HG03025 (cell line): Measurements from ENCODE around the gene RPRML.
"Not testable (repeated sequence)": the region's sequence is repeated elsewhere in the genome, so short reads cannot be mapped to it uniquely, and the experiment has no call there.

ENCODE experiments used
- ATAC-seq: cut with Tn5 transposase; IDR thresholded peaks from one replicate; pipeline ENCODE4 v1.9.1; 2021; ENCODE audit warnings: mild to moderate bottlenecking, moderate library complexity; ENCODE audit not compliant: unreplicated experiment, low FRiP score

RPRML gene

DNA sequence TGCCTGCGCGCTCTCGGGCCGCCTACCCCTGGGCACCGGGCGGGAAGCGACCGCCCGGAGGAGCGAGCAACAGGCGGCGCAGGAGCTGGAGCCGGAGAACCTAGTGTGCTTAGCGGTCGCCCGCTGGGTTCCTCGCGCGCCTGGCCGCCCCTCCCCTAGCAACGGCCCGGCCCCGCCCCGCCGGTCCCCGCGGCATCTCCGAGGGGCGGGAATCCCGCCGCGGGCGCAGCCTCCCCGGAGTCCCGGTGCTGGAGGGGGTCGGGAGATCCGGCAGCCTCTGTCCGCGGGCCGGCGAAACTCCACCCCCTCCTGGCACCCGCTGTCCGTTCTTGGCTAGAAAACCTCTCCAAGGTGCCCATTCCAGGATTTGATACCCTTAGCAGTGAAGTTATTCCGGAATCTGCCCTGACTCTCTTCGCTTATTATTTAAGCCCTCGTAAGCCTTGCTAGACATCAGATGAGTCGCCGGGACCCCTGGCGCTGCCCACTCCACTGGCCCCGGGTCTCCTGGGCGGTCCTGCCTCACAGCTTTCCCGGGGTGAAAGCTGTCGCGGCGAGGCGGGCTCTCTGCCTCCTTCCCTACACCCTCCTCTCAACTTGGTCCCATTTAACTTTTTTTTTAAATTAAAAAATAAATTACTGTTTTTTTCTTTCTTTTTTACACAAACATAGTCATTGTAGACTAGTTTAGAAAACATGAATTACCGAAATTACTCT, at the start of gene RPRML:
RPRML (minus strand) TSS at position 107 of the 717 bp plus-strand sequence. CDS start 246 bp downstream, outside the sequence.
- no peak for ATAC-seq

DNA sequence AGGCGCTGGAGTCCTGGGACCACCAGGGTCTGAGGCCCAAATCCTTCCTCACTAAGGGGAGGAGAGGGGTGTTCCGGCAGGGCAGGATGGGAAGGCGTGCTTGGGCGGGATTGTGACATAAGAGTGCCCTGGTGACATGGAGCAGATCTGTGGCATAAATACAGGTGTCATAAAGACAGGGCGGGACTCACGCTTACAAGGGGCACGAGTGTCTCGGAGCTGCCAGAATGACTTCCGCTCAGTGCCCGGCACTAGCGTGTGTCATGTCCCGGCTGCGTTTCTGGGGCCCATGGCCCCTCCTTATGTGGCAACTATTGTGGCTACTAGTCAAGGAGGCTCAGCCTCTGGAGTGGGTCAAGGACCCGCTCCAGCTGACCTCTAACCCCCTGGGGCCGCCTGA, 37.9 kb upstream of the RPRML start:
- not testable (repeated sequence) for ATAC-seq

DNA sequence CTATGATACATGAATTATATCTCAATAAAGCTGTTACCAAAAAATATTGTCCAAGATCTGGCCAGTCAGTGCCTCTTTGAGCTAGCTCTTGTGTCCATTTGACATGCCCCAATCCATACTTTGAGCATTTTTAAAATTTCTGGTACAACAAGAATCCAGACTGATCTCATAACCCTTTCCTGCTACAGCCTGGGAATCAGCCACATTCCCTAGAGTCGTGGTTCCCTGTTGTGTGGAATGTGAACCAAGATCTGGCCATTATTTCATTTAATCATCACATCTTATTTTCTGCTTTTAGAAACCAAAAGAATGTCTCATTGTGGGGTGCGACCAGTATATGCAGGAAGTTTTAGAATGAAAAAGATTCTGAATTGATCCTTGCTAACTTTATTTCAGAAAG, 34.3 kb upstream of the RPRML start:
- ATAC-seq, result no peak

DNA sequence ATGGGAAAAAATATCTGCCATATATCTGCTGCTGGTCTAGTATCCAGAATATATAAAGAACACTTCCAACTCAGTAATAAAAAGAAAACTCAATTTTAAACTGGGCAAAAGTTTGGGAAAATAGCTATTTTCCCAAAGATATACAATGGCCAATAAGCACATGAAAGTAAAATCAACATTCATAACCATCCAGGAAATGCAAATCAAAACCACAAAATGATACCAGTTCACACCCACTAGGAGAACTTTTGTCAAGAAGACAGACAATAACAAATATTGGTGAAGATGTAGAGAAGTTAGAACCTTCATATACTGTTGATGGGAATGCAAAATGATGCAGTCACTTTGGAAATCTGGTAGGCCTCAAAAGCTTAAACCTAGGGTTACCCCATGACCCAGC, 33.4 kb upstream of the RPRML start:
- ATAC-seq, result no peak

DNA sequence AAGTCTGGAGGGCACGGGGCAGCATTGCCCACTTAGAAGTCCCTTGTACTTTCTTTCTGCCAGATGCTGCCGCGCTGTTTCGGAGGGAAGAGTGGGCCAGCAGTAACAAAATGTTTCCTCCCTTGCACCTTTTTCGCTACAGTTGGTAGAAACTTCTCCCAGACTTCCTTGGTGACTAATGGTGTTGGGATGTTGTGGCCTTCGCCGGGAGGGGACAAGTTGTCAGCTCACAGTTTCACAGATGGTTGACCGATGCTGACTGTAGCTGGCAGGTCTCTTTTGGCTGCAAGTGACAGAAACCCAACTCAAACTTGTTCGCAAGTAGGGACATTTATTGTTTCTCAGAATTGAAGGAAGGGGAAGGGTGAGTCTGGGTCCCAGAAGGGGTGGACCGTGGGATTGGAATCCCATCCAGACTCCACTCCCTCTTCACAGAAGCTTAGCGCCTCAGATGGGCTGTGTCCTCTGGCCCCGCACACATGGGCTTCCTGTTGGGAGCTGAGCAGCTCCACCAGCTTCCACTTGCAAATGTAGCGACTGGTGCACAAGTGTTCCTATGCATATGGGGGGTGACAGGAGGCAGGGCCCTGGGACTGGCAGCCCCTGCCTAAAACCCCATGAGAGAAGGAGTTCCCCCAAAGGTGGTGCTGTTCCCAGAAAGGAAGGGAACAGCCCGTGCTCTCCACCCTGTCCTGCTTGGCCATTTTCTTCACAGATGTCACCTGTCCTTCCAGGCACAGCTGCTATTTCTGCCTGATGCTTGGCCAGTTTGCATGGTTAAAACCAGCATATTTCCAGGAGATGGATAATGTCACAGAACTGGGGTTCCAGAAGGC, 30.9 kb upstream of the RPRML start:
- ATAC-seq, result no peak

DNA sequence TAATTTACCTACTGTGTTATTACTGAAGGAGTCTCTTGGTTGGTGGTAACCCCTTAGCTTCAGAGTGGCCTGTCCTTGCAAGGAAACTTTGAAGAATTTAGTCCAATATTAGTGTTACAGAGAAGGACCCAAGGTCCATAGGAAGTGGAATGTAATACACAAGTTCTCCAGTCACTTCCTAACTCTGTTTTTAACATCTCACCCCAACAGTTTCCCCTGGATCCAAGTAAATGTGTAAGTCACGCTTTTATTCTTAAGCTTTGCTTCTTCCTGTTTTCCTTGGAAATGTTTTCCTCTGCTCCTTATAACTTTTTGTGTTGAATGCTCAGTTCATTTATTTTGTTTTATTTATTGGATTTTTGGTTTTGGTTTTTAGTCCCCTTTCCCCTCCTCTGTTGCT, 25.9 kb upstream of the RPRML start:
- ATAC-seq, result no peak

DNA sequence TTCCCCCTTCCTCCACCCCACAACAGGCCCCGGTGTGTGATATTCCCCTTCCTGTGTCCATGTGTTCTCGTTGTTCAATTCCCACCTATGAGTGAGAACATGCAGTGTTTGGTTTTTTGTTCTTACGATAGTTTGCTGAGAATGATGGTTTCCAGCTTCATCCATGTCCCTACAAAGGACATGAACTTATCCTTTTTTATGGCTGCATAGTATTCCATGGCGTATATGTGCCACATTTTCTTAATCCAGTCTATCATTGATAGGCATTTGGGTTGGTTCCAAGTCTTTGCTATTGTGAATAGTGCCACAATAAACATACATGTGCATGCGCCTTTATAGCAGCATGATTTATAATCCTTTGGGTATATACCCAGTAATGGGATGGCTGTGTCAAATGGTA, 24.8 kb upstream of the RPRML start:
- ATAC-seq, result not testable (repeated sequence)

DNA sequence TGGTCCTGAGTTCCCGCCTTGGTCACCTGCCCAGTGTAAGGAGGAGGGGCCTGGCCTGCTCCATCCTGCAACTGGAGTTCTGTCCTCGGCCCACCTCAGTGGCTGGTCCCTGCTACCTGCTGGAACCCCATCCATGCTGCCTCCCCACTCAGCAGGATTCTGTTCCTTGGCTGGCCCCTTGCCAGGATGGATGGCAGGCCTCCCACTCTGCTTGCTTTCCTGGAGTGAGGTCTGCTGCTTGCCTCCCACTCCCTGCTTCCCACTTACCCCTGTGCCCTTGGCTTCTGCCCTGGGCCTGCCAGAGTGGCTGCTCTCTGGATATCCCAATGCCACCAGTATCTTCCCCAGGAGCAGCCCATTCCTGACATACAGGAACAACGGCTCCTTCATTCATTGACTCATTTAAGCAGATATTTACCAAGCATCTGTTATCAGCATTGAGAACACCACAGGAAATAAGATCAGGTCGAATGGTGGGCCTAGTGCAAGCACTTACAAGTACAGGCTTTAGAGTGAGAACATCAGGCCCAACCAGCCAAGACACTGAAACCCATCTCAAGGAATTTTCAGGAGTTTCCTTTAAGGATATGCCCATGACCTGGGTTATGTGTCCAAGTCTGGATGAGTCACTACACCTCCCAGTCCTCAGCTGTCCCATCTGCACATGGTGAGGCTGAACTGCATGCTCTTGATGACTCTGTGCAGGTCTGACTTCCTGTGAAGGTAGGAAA, 17.0 kb upstream of the RPRML start:
- ATAC-seq, result no peak

DNA sequence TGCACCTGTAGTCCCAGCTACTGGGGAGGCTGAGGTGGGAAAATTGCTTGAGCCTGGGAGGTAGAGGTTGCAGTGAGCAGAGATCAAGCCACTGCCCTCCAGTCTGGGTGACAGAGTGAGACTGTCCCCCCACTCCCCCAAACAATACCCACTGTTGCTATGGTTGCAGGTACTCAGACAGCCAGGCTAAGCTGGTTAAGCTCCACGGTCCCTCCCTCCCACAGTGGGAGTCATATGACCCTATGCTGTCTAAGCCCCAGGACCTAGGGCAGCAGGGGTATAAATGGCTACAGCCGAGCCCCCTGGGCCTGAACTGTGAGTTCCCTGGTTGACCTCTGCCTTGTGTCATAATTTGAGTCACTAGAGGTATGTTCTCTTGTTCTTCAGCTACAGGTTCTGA, 15.9 kb upstream of the RPRML start:
- no peak for ATAC-seq

DNA sequence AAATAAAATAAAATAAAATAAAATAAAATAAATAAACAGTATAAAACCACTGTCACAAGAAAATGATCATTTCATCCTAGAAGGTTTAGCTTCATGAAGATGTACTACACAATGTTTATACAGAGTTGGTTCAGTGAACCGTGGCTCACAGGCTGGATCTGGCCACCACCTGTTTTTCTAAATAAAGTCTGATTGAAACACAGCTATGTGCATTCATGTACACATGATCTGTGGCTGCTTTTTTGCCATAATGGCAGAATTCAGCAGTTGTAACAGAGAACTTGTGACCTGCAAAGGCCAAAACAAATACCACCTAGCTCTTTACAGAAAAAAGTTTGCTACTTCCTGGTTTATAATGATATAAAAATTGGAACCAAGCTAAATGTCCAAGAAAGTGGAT, 12.6 kb upstream of the RPRML start:
- no peak for ATAC-seq

DNA sequence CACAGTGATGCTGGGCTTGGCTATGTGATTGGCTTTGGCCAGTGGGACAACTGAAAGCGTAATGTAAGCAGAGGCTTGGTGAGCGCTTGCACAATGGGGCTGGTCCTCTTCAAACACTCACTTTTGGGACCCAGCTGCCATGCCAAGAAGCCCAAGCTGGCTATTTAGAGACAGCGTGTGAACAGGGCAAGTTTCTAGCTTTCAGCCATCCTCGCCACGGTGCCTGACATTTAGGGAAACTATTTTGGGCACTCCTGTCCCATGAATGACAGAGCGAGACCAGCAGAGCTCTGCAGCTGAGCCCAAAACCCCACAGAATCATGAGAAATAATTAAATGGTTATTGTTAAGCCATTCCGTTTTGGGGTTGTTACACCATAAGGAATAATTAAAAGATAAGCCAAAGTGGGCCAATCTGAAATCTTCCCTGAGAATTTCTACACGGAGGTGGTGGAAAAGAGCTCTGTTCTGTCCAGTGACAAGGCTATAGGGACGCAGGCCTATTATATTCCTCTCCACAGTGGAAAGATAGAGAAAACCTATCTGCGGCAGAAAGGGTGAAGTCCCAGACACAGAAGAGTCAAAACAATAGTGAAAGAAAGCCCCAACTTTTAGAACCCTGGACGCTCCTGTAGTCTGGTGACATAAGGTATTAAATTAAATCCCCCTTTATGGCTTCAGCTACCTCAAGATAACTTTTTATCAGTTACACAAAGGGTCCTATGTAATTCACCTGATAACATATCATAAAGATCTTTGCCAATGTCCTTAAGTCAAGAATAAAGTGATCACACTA, 10.8 kb upstream of the RPRML start:
- ATAC-seq, result no peak

DNA sequence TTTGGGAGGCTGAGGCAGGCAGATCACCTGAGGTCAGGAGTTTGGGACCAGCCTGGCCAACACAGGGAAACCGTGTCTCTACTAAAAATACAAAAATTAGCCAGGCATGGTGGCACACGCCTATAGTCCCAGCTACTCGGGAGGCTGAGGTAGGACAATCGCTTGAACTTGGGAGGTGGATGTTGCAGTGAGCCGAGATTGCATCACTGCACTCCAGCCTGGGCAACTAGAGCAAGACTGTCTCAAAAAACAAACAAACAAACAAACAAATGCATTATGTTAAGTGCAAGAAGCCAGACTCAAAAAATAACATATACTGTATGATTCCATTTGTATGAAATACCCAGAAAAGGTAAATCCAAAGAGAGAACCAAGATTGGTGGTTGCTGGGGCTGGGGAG, 8.9 kb upstream of the RPRML start:
- ATAC-seq, result not testable (repeated sequence)

DNA sequence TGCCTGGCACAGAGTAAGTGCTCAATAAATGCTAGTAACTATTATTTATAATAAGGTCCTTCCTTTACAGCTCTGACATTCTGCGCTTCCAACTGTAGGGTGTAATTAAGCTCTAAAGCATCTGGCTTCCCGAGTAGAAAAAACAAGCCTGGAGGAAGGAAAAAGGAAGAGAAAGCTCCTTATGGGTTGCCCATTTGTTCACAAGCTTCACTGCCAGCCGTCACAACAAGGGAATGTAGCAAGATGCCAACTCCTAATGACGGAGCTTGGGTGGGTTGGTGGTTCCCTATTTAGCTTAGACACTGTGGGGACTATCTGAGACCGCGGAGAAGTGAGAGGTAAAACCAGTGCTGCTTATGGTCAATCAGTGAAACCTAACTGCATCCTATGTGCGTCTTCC, 7.3 kb upstream of the RPRML start:
- no peak for ATAC-seq

DNA sequence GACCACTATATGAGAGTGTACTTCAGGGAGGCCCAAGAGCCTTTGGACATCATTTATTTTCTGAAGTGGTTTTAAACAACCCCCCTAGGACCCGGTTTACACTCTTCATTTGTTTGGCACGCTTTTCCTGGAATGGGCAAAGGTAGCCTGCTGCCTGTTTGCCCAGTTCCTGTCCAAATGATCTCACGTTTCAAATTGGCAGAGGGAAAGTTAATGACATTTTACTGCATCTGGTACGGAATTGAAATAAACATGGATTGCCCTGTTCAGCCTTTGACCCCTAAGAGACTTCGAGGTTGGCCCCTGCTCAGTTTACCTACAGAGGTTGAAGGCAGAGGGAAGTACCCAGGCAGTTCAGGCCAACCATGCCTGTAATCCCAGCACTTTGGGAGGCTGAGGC, 5.8 kb upstream of the RPRML start:
- no peak for ATAC-seq

DNA sequence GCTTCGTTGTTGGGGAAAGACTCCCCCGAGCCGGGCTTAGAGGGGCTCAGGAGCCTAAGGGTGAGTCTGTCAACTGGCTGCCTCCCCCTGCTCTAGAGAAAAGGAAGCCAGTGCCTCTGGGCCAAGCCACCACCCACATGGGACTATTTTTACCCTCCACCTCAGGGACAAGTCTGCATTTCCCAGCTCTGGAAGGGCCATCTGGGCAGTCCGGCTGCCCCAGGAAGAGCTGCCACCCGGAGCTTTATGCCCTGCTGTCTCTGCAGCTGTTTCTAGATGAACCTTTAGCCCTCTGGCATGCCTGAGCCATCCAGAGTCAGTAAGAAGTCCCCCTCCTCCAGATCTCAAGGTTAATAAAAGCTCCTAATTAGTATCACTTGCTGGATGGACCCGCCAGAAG, 5.3 kb upstream of the RPRML start:
- no peak for ATAC-seq

DNA sequence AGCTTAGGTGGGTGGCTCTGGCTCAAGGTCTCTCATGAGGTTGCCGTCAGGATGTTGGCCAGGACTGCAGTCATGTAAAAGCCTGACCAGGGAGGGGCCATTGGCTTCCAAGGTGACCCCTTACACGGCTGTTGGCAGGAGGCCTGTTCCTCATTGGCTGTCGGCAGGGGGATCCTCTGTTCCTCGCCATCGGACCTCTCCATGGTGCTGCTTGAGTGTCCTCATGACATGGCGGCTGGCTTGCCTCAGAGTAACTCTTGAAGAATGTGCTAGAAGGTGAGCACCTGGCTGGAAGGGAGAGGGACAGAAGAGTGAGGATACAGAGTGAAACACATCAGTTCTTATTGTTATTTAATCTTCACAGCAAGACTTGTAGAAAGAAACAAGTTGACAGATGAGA, 4.7 kb upstream of the RPRML start:
- no peak for ATAC-seq

DNA sequence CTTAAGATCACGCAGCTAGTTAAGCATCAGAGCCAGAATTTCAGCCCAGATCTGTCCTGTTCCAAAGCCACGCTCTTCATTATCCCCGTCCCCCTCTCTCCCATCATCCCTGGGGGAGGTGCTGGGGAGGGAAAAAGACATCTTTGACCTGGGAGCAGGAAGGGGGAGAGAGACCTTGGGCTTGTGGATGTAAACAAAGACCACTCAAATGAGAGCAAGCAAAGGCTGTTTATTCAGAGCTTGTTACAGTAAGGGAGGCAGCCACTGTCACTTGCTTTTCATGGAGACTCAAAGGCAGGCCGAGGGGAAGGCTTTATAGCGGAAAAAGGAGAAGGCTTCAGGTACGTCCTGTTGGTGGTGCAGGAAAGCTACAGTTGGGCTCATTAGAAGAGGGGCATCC, 3.5 kb upstream of the RPRML start:
- ATAC-seq, result no peak

DNA sequence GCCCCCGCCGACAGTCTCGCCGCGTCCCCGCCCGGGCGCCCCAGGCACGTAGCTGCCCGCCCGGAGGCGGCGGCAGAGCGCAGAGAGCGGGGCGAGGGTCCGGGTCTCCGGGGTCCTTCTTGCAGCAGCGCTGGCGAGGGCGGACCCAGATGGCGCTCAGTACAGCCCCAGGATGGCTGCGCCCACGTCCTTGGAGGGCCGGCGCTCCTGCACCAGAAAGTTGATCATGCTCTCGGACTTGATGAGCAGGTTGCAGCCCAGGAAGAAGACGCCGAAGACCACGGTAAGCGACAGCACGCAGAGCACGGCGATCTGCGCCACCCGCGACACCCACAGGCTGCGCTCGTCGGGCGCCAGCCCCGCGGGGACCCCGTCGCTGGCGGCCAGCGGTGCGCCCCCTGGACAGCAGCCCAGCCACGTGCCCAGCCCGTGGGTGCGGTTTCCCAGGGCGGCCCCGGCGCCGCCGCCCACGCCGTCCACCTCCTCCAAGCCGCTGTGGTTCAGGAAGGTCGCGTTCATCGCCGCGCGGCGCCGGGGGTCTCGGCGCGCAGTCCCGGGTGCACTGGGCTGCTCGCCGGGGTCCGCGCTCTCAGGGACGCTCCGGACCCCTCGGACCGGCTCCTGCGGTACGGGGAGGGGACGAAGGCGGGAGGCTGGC, 435 bp downstream of the RPRML start:
- no peak for ATAC-seq

DNA sequence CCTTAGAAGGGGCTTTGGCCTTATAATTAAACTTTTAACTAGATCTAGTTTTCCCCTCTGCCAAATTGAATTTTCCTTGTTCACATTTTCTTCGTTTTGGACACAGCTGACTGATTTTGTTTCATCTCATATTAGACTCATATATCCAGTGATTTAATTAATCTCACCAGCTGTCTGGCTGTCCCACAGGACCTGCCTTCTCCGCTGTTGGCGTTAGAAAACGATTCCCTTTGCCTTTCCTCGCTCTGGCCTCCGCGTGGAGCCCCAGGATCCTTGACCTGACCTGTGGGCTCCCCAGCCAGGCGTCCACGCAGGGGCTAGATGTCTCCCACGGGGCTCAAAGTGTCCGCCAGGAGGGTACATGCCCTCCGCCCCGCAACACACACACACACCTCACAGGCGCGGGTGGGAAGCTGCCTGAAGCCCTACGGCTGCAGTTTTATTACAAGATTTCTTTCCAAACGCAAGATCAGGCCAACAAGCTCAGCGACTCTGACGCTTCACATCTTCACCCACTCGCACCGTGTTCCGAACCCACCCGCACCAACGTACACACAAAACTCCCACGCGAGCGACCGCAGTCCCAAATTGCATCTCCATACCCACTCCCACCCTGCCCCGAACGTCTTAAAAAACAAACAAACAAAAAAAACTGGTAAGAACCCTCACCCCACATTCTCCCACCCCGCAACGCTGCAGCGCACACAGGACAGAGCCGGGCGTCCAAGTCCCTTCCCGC, 1.1 kb downstream of the RPRML start:
- no peak for ATAC-seq
